ENCODE measurements around the gene MRPS9. TPM values are rescaled to one million over a fixed set of nuclear protein-coding genes. Genes with fewer than 3 reads are reported as not detected.

Gene MRPS9
- total and polyA plus RNA-seq, 2 of the 13 experiments (the other 11 are each of a cell fraction or from before 2014, with no cell fraction given) = 31.2 to 91.8 TPM

DNA sequence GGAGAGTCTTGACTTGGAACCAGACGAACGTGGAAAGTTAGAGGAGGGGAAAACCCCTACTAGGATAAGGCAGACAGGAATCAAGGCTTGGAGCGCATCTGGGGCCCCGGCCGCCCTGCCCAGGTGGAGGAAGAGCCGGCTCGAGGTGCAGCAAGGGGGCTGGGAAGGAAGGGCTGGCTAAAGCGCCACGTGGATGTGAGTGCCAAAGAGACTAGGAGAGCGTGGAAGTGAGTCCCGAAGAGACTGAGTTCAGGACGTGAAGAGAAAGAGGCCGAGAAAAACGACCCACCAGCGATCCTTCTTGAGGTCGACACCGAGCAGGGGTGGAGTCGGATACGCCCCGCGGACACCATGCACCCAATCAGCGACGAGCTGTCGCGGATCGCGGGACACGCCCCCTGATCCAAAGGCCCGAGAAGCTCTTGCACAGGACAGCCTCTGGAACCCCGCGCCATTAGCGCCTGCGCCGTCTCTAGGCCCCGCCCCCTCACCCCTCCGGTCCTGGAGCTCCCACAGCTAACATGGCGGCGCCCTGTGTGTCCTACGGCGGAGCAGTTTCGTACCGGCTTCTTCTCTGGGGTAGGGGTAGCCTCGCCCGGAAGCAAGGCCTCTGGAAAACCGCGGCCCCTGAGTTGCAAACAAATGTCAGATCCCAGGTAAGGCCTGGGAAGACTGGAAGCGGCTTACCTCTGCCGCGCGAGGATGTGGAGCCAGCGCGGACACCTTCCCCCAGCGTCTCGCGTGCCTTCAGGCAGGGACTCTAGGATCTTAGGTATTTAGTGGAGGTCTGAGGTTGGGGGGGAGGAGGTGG is at the start of gene MRPS9 (continued):
- 0 out of 2 replicates have a peak, but pooled peaks have one; percentile 61 for TF ChIP-seq DMAP1 (CRISPR knock-in tag; IDR thresholded peaks at IDR 0.05)
- TF ChIP-seq, protein P1, sequence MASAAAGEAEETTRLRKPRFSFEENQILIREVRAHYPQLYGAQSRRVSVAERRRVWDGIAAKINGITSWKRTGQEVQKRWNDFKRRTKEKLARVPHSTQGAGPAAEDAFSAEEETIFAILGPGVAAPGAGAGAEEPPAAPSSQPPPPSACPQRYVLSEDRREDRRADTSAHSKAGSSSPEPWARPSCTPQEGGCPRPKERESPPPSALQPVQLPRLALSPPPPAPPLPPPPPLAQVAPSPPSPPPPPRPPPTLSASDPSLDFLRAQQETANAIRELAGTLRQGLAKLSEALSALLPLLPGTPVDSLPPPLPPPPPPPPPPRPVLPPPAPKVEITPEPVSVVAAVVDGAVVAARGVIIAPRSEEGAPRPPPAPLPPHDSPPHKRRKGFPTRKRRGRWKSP (CRISPR knock-in tag; IDR thresholded peaks at IDR 0.05) = peak; percentile 65; the same call in 1 of the 2 replicates
- TF ChIP-seq SP2 (CRISPR knock-in tag; IDR thresholded peaks at IDR 0.05) = peak; percentile 64; the same call in 1 of the 2 replicates
- TF ChIP-seq SP4 (CRISPR knock-in tag; IDR thresholded peaks at IDR 0.05) = peak; percentile 92
- TF ChIP-seq, protein P2, sequence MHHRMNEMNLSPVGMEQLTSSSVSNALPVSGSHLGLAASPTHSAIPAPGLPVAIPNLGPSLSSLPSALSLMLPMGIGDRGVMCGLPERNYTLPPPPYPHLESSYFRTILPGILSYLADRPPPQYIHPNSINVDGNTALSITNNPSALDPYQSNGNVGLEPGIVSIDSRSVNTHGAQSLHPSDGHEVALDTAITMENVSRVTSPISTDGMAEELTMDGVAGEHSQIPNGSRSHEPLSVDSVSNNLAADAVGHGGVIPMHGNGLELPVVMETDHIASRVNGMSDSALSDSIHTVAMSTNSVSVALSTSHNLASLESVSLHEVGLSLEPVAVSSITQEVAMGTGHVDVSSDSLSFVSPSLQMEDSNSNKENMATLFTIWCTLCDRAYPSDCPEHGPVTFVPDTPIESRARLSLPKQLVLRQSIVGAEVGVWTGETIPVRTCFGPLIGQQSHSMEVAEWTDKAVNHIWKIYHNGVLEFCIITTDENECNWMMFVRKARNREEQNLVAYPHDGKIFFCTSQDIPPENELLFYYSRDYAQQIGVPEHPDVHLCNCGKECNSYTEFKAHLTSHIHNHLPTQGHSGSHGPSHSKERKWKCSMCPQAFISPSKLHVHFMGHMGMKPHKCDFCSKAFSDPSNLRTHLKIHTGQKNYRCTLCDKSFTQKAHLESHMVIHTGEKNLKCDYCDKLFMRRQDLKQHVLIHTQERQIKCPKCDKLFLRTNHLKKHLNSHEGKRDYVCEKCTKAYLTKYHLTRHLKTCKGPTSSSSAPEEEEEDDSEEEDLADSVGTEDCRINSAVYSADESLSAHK (CRISPR knock-in tag; IDR thresholded peaks at IDR 0.05; ENCODE audit: borderline replicate concordance) = no peak
- no peak; the same call in none of the 2 replicates for TF ChIP-seq ZSCAN29 (CRISPR knock-in tag; conservative IDR thresholded peaks at IDR 0.05)
- TF ChIP-seq, protein P3, sequence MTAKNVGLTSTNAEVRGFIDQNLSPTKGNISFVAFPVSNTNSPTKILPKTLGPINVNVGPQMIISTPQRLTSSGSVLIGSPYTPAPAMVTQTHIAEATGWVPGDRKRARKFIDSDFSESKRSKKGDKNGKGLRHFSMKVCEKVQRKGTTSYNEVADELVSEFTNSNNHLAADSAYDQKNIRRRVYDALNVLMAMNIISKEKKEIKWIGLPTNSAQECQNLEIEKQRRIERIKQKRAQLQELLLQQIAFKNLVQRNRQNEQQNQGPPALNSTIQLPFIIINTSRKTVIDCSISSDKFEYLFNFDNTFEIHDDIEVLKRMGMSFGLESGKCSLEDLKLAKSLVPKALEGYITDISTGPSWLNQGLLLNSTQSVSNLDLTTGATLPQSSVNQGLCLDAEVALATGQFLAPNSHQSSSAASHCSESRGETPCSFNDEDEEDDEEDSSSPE (CRISPR knock-in tag; IDR thresholded peaks at IDR 0.05) = no peak
- TF ChIP-seq, protein P4, sequence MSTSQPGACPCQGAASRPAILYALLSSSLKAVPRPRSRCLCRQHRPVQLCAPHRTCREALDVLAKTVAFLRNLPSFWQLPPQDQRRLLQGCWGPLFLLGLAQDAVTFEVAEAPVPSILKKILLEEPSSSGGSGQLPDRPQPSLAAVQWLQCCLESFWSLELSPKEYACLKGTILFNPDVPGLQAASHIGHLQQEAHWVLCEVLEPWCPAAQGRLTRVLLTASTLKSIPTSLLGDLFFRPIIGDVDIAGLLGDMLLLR (CRISPR knock-in tag; IDR thresholded peaks at IDR 0.05) = peak; percentile 69; the same call in 1 of the 2 replicates
- TF ChIP-seq ZNF781 (CRISPR knock-in tag; IDR thresholded peaks at IDR 0.05; ENCODE audit: borderline replicate concordance, not compliant biosample characterization) = peak; percentile 85
- TF ChIP-seq HDAC1 (CRISPR knock-in tag; IDR thresholded peaks at IDR 0.05) = peak; percentile 67
- 0 out of 2 replicates have a peak, but pooled peaks have one; percentile 35 for TF ChIP-seq YEATS4 (CRISPR knock-in tag; IDR thresholded peaks at IDR 0.05; ENCODE audit: borderline replicate concordance)
- TF ChIP-seq ZNF850 (CRISPR knock-in tag; conservative IDR thresholded peaks at IDR 0.05) = no peak
- peak; percentile 81 for TF ChIP-seq REPIN1 (CRISPR knock-in tag; IDR thresholded peaks at IDR 0.05; ENCODE audit: borderline replicate concordance, low read depth)
- TF ChIP-seq, protein P5, sequence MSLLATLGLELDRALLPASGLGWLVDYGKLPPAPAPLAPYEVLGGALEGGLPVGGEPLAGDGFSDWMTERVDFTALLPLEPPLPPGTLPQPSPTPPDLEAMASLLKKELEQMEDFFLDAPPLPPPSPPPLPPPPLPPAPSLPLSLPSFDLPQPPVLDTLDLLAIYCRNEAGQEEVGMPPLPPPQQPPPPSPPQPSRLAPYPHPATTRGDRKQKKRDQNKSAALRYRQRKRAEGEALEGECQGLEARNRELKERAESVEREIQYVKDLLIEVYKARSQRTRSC (CRISPR knock-in tag; IDR thresholded peaks at IDR 0.05; ENCODE audit: low read depth) = 0 out of 2 replicates have a peak, but pooled peaks have one; percentile 43
- 0 out of 2 replicates have a peak, but pooled peaks have one; percentile 45 for TF ChIP-seq KLF9 (CRISPR knock-in tag; IDR thresholded peaks at IDR 0.05; ENCODE audit: low read depth)
- TF ChIP-seq, protein P6, sequence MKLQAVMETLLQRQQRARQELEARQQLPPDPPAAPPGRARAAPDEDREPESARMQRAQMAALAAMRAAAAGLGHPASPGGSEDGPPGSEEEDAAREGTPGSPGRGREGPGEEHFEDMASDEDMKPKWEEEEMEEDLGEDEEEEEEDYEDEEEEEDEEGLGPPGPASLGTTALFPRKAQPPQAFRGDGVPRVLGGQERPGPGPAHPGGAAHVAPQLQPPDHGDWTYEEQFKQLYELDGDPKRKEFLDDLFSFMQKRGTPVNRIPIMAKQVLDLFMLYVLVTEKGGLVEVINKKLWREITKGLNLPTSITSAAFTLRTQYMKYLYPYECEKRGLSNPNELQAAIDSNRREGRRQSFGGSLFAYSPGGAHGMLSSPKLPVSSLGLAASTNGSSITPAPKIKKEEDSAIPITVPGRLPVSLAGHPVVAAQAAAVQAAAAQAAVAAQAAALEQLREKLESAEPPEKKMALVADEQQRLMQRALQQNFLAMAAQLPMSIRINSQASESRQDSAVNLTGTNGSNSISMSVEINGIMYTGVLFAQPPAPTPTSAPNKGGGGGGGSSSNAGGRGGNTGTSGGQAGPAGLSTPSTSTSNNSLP (IDR thresholded peaks at IDR 0.05; ENCODE audit: low read depth, low read length) = no peak
- peak; percentile 78; the same call in 1 of the 2 replicates for TF ChIP-seq CAMTA2 (CRISPR knock-in tag; IDR thresholded peaks at IDR 0.05; ENCODE audit: borderline replicate concordance)
- TF ChIP-seq ZNF256 (CRISPR knock-in tag; conservative IDR thresholded peaks at IDR 0.05) = no peak
- TF ChIP-seq PAWR (CRISPR knock-in tag; IDR thresholded peaks at IDR 0.05; ENCODE audit: borderline replicate concordance) = peak; percentile 23; the same call in 1 of the 2 replicates
- peak; percentile 44; the same call in 1 of the 2 replicates for TF ChIP-seq ATF7-NPFF (CRISPR knock-in tag; IDR thresholded peaks at IDR 0.05; ENCODE audit: low read depth)

Data from HepG2 (cell line).